Activated CD4-positive, alpha-beta T cell treated with anti-CD3 and anti-CD28 coated beads for 36 hours (primary cell): ENCODE results near the gene HESX1. TPM values are rescaled to one million over a fixed set of nuclear protein-coding genes. Genes with fewer than 3 reads are reported as not detected.
A peak's percentile ranks its signal among the peaks of the same experiment; 100 is the strongest.

ENCODE experiments used
- ATAC-seq: fragments of 200-7000 bp; cut with Tn5 transposase; one replicate; pipeline ENCODE4 v1.10.0; 2021; ENCODE audit warnings: mild to moderate bottlenecking, moderate library complexity
- CTCF ChIA-PET: fragments of 350-600 bp; sonication (Branson Sonifier 250); formaldehyde crosslinking; loops from one replicate; lab custom pipeline; 2021; ENCODE audit warnings: antibody characterized with exemption; lab: Charles Lee
- POLR2A ChIA-PET: fragments of 350-600 bp; sonication (Branson Sonifier 250); formaldehyde crosslinking; loops from one replicate; lab custom pipeline; 2021; ENCODE audit warnings: antibody characterized with exemption, inconsistent platforms; lab: Charles Lee
- DNase-seq: peaks from one replicate; pipeline ENCODE4 v3.0.0-alpha.2; 2020
- H3K27ac Mint-ChIP-seq: one replicate; pipeline ENCODE4 v1.8.0; 2021; ENCODE audit warnings: mixed read lengths
- H3K27me3 Mint-ChIP-seq: one replicate; pipeline ENCODE4 v1.8.0; 2021; ENCODE audit warnings: mixed read lengths
- H3K36me3 Mint-ChIP-seq: one replicate; pipeline ENCODE4 v1.8.0; 2021; ENCODE audit warnings: low read depth, mixed read lengths
- H3K4me1 Mint-ChIP-seq: one replicate; pipeline ENCODE4 v1.8.0; 2021; ENCODE audit warnings: mixed read lengths
- H3K4me3 Mint-ChIP-seq: one replicate; pipeline ENCODE4 v1.8.0; 2021; ENCODE audit warnings: mild to moderate bottlenecking, moderate library complexity, mixed read lengths
- H3K9me3 Mint-ChIP-seq: one replicate; pipeline ENCODE4 v1.8.0; 2021; ENCODE audit warnings: low read depth, mixed read lengths
- intact Hi-C, 2 experiments: fragments of 100-400 bp; cut with DNase I in 1 of 2; cut with micrococcal nuclease in 1 of 2; formaldehyde crosslinking; loops; one replicate each; pipeline versions ENCODE4 v1.14.2 to v1.15.1; 2022 to 2024; cut with DNase I, micrococcal nuclease
- total RNA-seq, 2 experiments: library from RNA; stranded (reverse); gene quantifications; one replicate each; pipeline ENCODE4 v1.2.3, GENCODE V29; 2021

Gene HESX1
- total RNA-seq, 2 experiments from 2014 or later = 0.79 to 1.1 TPM

- DNase-seq (no peak), ATAC-seq (no peak)
- Mint-ChIP-seq H3K9me3 (no peaks in the 10 kb centered on the region), H3K36me3 (no peaks in the 10 kb centered on the region), H3K4me1 (no peaks in the 10 kb centered on the region), H3K27ac (no peak overlapping the region), H3K4me3 (no peak overlapping the region), H3K27me3 (no peaks in the 10 kb centered on the region)
- intact Hi-C loops = no loop called here
- CTCF ChIA-PET = interaction anchor here (0.6 kb wide), 1 partner anchor 177 kb away, joined by 3 read pairs; no protein-coding TSS in a partner anchor
- POLR2A ChIA-PET = no interaction called here
Observed at GRCh38 chr3:57206423-57206822, 6.6 kb upstream of the HESX1 start.

GRCh38 chr3:57194641-57195040 is 5.1 kb downstream of the HESX1 start:
- H3K36me3 Mint-ChIP-seq = no peaks in the 10 kb centered on the region
- H3K4me1 Mint-ChIP-seq = no peaks in the 10 kb centered on the region
- CTCF ChIA-PET = interaction anchor here (2.3 kb wide), 1 partner anchor 11 kb away, joined by 8 read pairs; no protein-coding TSS in a partner anchor

GRCh38 chr3:57192028-57192427 is 7.8 kb downstream of the HESX1 start:
- intact Hi-C loops = no loop called here
- DNase-seq (no peak), ATAC-seq (no peak)
- Mint-ChIP-seq H3K9me3 (no peaks in the 10 kb centered on the region), H3K36me3 (no peaks in the 10 kb centered on the region), H3K27ac (no peak overlapping the region), H3K4me1 (no peaks in the 10 kb centered on the region), H3K4me3 (no peak overlapping the region), H3K27me3 (peaks cover 13% of the 10 kb centered on the region)
- ChIA-PET POLR2A (no interaction called here), CTCF (no interaction called here)

More at GRCh38 chr3:57194641-57195040, 5.1 kb downstream of the HESX1 start:
- POLR2A ChIA-PET = no interaction called here
- intact Hi-C loops = no loop called here
- Mint-ChIP-seq H3K27ac (no peak overlapping the region), H3K27me3 (peaks cover 14% of the 10 kb centered on the region), H3K4me3 (no peak overlapping the region), H3K9me3 (no peaks in the 10 kb centered on the region)
- DNase-seq = no peak
- no peak for ATAC-seq

- Mint-ChIP-seq H3K9me3 (no peaks in the 10 kb centered on the region), H3K27ac (no peak overlapping the region), H3K4me1 (no peaks in the 10 kb centered on the region), H3K27me3 (peaks cover 4% of the 10 kb centered on the region), H3K4me3 (no peak overlapping the region), H3K36me3 (no peaks in the 10 kb centered on the region)
- no peak for DNase-seq
- ATAC-seq = no peak
- POLR2A ChIA-PET = interaction anchor here (0.6 kb wide), 1 partner anchor 405 kb away, joined by 3 read pairs; no protein-coding TSS in a partner anchor
- CTCF ChIA-PET = interaction anchor here (0.9 to 2.8 kb wide), 2 partner anchors 9 to 11 kb away, joined by 3 to 8 read pairs; no protein-coding TSS in a partner anchor
- intact Hi-C loops = no loop called here
Observed at GRCh38 chr3:57184526-57184925, 15.3 kb downstream of the HESX1 start.

- Mint-ChIP-seq H3K27ac (no peak overlapping the region), H3K4me1 (no peaks in the 10 kb centered on the region), H3K27me3 (peaks cover 8% of the 10 kb centered on the region), H3K4me3 (no peak overlapping the region), H3K9me3 (no peaks in the 10 kb centered on the region), H3K36me3 (no peaks in the 10 kb centered on the region)
- POLR2A ChIA-PET = interaction anchor here (0.6 kb wide), 1 partner anchor 101 kb away, joined by 3 read pairs; no protein-coding TSS in a partner anchor
- CTCF ChIA-PET = interaction anchor here (0.6 to 1.3 kb wide), 5 partner anchors 9 to 219 kb away, joined by 3 to 4 read pairs (median 3); no protein-coding TSS in a partner anchor
- ATAC-seq (no peak), DNase-seq (no peak)
- intact Hi-C loops = loop anchor here in 1 of 2 experiments (10.0 kb wide), 1 partner anchor 675 kb away; no protein-coding TSS in a partner anchor
Observed at GRCh38 chr3:57179580-57180410, 20.0 kb downstream of the HESX1 start.

- no peak for DNase-seq
- H3K9me3 Mint-ChIP-seq = no peaks in the 10 kb centered on the region
- no peaks in the 10 kb centered on the region for H3K36me3 Mint-ChIP-seq
- no peak for ATAC-seq
- no peak overlapping the region for H3K27ac Mint-ChIP-seq
- no peaks in the 10 kb centered on the region for H3K4me1 Mint-ChIP-seq
- ChIA-PET POLR2A (no interaction called here), CTCF (no interaction called here)
- H3K4me3 Mint-ChIP-seq = no peak overlapping the region
- H3K27me3 Mint-ChIP-seq = peaks cover 9% of the 10 kb centered on the region
- intact Hi-C loops = loop anchor here in 1 of 2 experiments (10.0 kb wide), 1 partner anchor 679 kb away; no protein-coding TSS in a partner anchor
Observed at GRCh38 chr3:57176045-57176444, 23.7 kb downstream of the HESX1 start.

- ChIA-PET POLR2A (no interaction called here), CTCF (no interaction called here)
- DNase-seq (no peak), ATAC-seq (no peak)
- no peak overlapping the region for H3K27ac Mint-ChIP-seq
- intact Hi-C loops = loop anchor here in 1 of 2 experiments (5.0 to 10.0 kb wide), 2 partner anchors 224 to 681 kb away; no protein-coding TSS in a partner anchor
- peaks cover 20% of the 10 kb centered on the region for H3K27me3 Mint-ChIP-seq
- H3K9me3 Mint-ChIP-seq = no peaks in the 10 kb centered on the region
- H3K36me3 Mint-ChIP-seq = no peaks in the 10 kb centered on the region
- H3K4me3 Mint-ChIP-seq = no peak overlapping the region
- peaks cover 4% of the 10 kb centered on the region for H3K4me1 Mint-ChIP-seq
Observed at GRCh38 chr3:57173687-57174086, 26.1 kb downstream of the HESX1 start.

GRCh38 chr3:57170946-57171345 is 28.8 kb downstream of the HESX1 start:
- CTCF ChIA-PET = interaction anchor here (0.6 to 3.7 kb wide), 13 partner anchors 8 to 425 kb away, joined by 3 to 18 read pairs (median 4); no protein-coding TSS in a partner anchor
- intact Hi-C loops = loop anchor here in 1 of 2 experiments (1.0 to 10.0 kb wide), 4 partner anchors 56 to 684 kb away; partner anchors contain the start of gene APPL1
- H3K4me3 Mint-ChIP-seq = no peak overlapping the region
- peaks cover 36% of the 10 kb centered on the region for H3K27me3 Mint-ChIP-seq
- H3K27ac Mint-ChIP-seq = no peak overlapping the region
- peaks cover 4% of the 10 kb centered on the region for H3K4me1 Mint-ChIP-seq
- POLR2A ChIA-PET = interaction anchor here (0.6 kb wide), 1 partner anchor 8 kb away, joined by 3 read pairs; no protein-coding TSS in a partner anchor
- no peaks in the 10 kb centered on the region for H3K36me3 Mint-ChIP-seq
- DNase-seq = no peak
- H3K9me3 Mint-ChIP-seq = no peaks in the 10 kb centered on the region
- no peak for ATAC-seq

- Mint-ChIP-seq H3K27me3 (peaks cover 42% of the 10 kb centered on the region), H3K9me3 (no peaks in the 10 kb centered on the region), H3K4me3 (peak overlapping the region; percentile 55), H3K4me1 (peaks cover 4% of the 10 kb centered on the region), H3K27ac (no peak overlapping the region), H3K36me3 (no peaks in the 10 kb centered on the region)
- POLR2A ChIA-PET = interaction anchor here (0.6 kb wide), 3 partner anchors 8 to 589 kb away, joined by 3 to 7 read pairs (median 3); no protein-coding TSS in a partner anchor
- CTCF ChIA-PET = interaction anchor here (0.5 to 3.7 kb wide), 21 partner anchors 9 to 1493 kb away, joined by 3 to 18 read pairs (median 3); no protein-coding TSS in a partner anchor
- ATAC-seq = peak; percentile 86
- DNase-seq = peak; percentile 85
- intact Hi-C loops = loop anchor here in 1 of 2 experiments (1.0 to 10.0 kb wide), 6 partner anchors 57 to 685 kb away; partner anchors contain the start of genes APPL1, ARF4 and PDE12
Observed at GRCh38 chr3:57169872-57170623, 29.7 kb downstream of the HESX1 start.

- ChIA-PET CTCF (interaction anchor here (0.5 to 3.7 kb wide), 11 partner anchors 10 to 1492 kb away, joined by 3 to 18 read pairs (median 4); no protein-coding TSS in a partner anchor), POLR2A (interaction anchor here (0.6 kb wide), 1 partner anchor 590 kb away, joined by 7 read pairs; no protein-coding TSS in a partner anchor)
- Mint-ChIP-seq H3K36me3 (no peaks in the 10 kb centered on the region), H3K27ac (no peak overlapping the region), H3K4me1 (peaks cover 7% of the 10 kb centered on the region), H3K4me3 (no peak overlapping the region), H3K27me3 (peaks cover 46% of the 10 kb centered on the region), H3K9me3 (no peaks in the 10 kb centered on the region)
- no peak for DNase-seq
- ATAC-seq = no peak
- intact Hi-C loops = loop anchor here in 1 of 2 experiments (5.0 to 10.0 kb wide), 2 partner anchors 386 to 428 kb away; partner anchors contain the start of genes ARF4 and PDE12
Observed at GRCh38 chr3:57169108-57169507, 30.7 kb downstream of the HESX1 start.
